Activated CD8-positive, alpha-beta memory T cell treated with anti-CD3 and anti-CD28 coated beads, Interleukin-2, amount 50 U/mL, for 24 hours (primary cell): Measurements from ENCODE around the gene PTPA.

Source experiments
- DNase-seq: peaks from one replicate; pipeline ENCODE4 v3.0.0-alpha.2; 2020; ENCODE audit errors: extremely low read depth

Gene PTPA

GRCh38 chr9:129137292-129138143 is 26.3 kb downstream of the PTPA start:
- no peak for DNase-seq

GRCh38 chr9:129138144-129138462 is 26.9 kb downstream of the PTPA start:
- no peak for DNase-seq

- no peak for DNase-seq
Observed at GRCh38 chr9:129138476-129139232, 27.4 kb downstream of the PTPA start.

GRCh38 chr9:129139233-129139992 is 28.2 kb downstream of the PTPA start:
- peak; percentile 25 for DNase-seq

GRCh38 chr9:129139993-129140396 is 28.8 kb downstream of the PTPA start:
- DNase-seq = peak; percentile 68

GRCh38 chr9:129140397-129141065 is 29.3 kb downstream of the PTPA start:
- DNase-seq = no peak

GRCh38 chr9:129141066-129142041 is 30.1 kb downstream of the PTPA start:
- no peak for DNase-seq

- DNase-seq = no peak
Observed at GRCh38 chr9:129142138-129142935, 31.1 kb downstream of the PTPA start.

GRCh38 chr9:129143031-129143927 is 32.1 kb downstream of the PTPA start:
- peak; percentile 44 for DNase-seq

GRCh38 chr9:129145316-129145715 is 34.1 kb downstream of the PTPA start:
- no peak for DNase-seq

GRCh38 chr9:129145841-129146292 is 34.7 kb downstream of the PTPA start:
- DNase-seq = no peak

- DNase-seq = no peak
Observed at GRCh38 chr9:129146441-129146941, 35.3 kb downstream of the PTPA start.

- DNase-seq = no peak
Observed at GRCh38 chr9:129148463-129149204, 37.4 kb downstream of the PTPA start.

- DNase-seq = no peak
Observed at GRCh38 chr9:129149442-129149841, 38.2 kb downstream of the PTPA start.

- no peak for DNase-seq
Observed at GRCh38 chr9:129150122-129150521, 38.9 kb downstream of the PTPA start.

GRCh38 chr9:129150672-129151211 is 39.5 kb downstream of the PTPA start:
- no peak for DNase-seq

- no peak for DNase-seq
Observed at GRCh38 chr9:129151469-129151868, 40.3 kb downstream of the PTPA start.
